Measurements from ENCODE around the gene RABL2B.

- TF ChIP-seq RELA (CRISPR knock-in tag; IDR thresholded peaks at IDR 0.05; ENCODE audit: borderline replicate concordance): no peak
- no peak for TF ChIP-seq CTCF (IDR thresholded peaks at IDR 0.05)
- TF ChIP-seq, protein P1, sequence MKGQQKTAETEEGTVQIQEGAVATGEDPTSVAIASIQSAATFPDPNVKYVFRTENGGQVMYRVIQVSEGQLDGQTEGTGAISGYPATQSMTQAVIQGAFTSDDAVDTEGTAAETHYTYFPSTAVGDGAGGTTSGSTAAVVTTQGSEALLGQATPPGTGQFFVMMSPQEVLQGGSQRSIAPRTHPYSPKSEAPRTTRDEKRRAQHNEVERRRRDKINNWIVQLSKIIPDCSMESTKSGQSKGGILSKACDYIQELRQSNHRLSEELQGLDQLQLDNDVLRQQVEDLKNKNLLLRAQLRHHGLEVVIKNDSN (CRISPR knock-in tag; IDR thresholded peaks at IDR 0.05): no peak
- no peak for TF ChIP-seq FOXP1 (CRISPR knock-in tag; IDR thresholded peaks at IDR 0.05; ENCODE audit: borderline replicate concordance)
Measured at GRCh38 chr22:50730941-50731661, 52.3 kb downstream of the RABL2B start.
